Naive thymus-derived CD8-positive, alpha-beta T cell (primary cell): ENCODE measurements around the gene ZNF778. TPM values are rescaled to one million over a fixed set of nuclear protein-coding genes. Genes with fewer than 3 reads are reported as not detected.
"Not testable (repeated sequence)": the region's sequence is repeated elsewhere in the genome, so short reads cannot be mapped to it uniquely, and the experiment has no call there.

ENCODE experiments used
- ATAC-seq, 2 donors: fragments of 150-1000 bp; cut with Tn5 transposase in 1 of 2; sonication (Bioruptor Pico), chemical (Tn5 transposase) in 1 of 2; 1 replicate in 1 of 2; 2 replicates in 1 of 2; pipeline ENCODE4 v1.10.0; 2021; ENCODE audit warnings: mild to moderate bottlenecking in 2 of 2, moderate library complexity in 2 of 2
- POLR2A ChIA-PET: fragments of 350-600 bp; sonication (Branson Sonifier 250); formaldehyde crosslinking; loops from one replicate; lab custom pipeline; 2021; ENCODE audit warnings: antibody characterized with exemption; lab: Charles Lee
- DNase-seq, 10 donors: peaks; one replicate each; pipeline versions ENCODE4 v3.0.0 to v3.0.0-alpha.2; 2020 to 2022
- H3K27ac Mint-ChIP-seq, 10 donors: one replicate each; pipeline ENCODE4 v1.8.0; 2020 to 2022; ENCODE audit warnings: mild to moderate bottlenecking in 10 of 10, mixed read lengths in 10 of 10, moderate library complexity in 4 of 10, inconsistent platforms in 1 of 10
- H3K27me3 Mint-ChIP-seq, 5 donors: one replicate each; pipeline ENCODE4 v1.8.0; 2021 to 2022; ENCODE audit warnings: mixed read lengths in 5 of 5
- H3K36me3 Mint-ChIP-seq, 3 donors: one replicate each; pipeline ENCODE4 v1.8.0; 2020 to 2022; ENCODE audit warnings: mixed read lengths in 3 of 3, mild to moderate bottlenecking in 2 of 3, inconsistent platforms in 1 of 3
- H3K4me1 Mint-ChIP-seq, 4 donors: one replicate each; pipeline ENCODE4 v1.8.0; 2021 to 2022; ENCODE audit warnings: mixed read lengths in 4 of 4
- H3K4me3 Mint-ChIP-seq, 10 donors: one replicate each; pipeline ENCODE4 v1.8.0; 2020 to 2022; ENCODE audit warnings: mild to moderate bottlenecking in 10 of 10, mixed read lengths in 10 of 10, moderate library complexity in 6 of 10, inconsistent platforms in 1 of 10
- H3K9me3 Mint-ChIP-seq, 9 donors: one replicate each; pipeline ENCODE4 v1.8.0; 2020 to 2022; ENCODE audit warnings: mixed read lengths in 9 of 9, mild to moderate bottlenecking in 3 of 9, inconsistent platforms in 1 of 9, moderate library complexity in 1 of 9
- polyA plus RNA-seq, 3 donors: library from polyadenylated mRNA; unstranded; fragments of 300-500 nt; fragmentation: Illumina TruSeq; gene quantifications; one replicate each; pipeline ENCODE4 v1.2.3, GENCODE V29; 2021
- total RNA-seq, 8 experiments: library from RNA in 2 of 8; stranded (reverse) in 2 of 8; gene quantifications; one replicate each; pipeline ENCODE4 v1.2.3 and lab custom pipeline; 2021 to 2026

The ZNF778 gene
- total and polyA plus RNA-seq, 5 experiments from 2014 or later = 2.0 to 11.0 (median 5.5) TPM

- POLR2A ChIA-PET = interaction anchor here (0.7 to 1.3 kb wide), 3 partner anchors 17 to 404 kb away, joined by 3 to 5 read pairs (median 3); no protein-coding TSS in a partner anchor
- no peak for DNase-seq
- Mint-ChIP-seq H3K4me1 (peaks cover 3 to 33% (median 24%) of the 10 kb centered on the region in 4 donors), H3K4me3 (peak overlapping the region in 8 of 10 donors; percentile 12 to 66 (median 41)), H3K27ac (peak overlapping the region; percentile 62 to 98 (median 91)), H3K36me3 (no peaks in the 10 kb centered on the region), H3K27me3 (peaks cover 0 to 2% (median 0%) of the 10 kb centered on the region in 5 donors), H3K9me3 (peaks cover 0 to 2% (median 0%) of the 10 kb centered on the region in 9 donors)
- ATAC-seq = no peak
Observed at GRCh38 chr16:89242795-89243200, 25.3 kb downstream of the ZNF778 start.

GRCh38 chr16:89243664-89244063, 26.2 kb downstream of the ZNF778 start:
- Mint-ChIP-seq H3K9me3 (peaks cover 0 to 2% (median 0%) of the 10 kb centered on the region in 9 donors), H3K27me3 (peaks cover 0 to 2% (median 0%) of the 10 kb centered on the region in 5 donors), H3K4me1 (peaks cover 3 to 37% (median 24%) of the 10 kb centered on the region in 4 donors), H3K36me3 (no peaks in the 10 kb centered on the region), H3K27ac (peak overlapping the region in 9 of 10 donors; percentile 14 to 94 (median 90)), H3K4me3 (peak overlapping the region in 4 of 10 donors; percentile 1 to 45 (median 26))
- no peak for DNase-seq
- POLR2A ChIA-PET = no interaction called here
- no peak for ATAC-seq

DNA sequence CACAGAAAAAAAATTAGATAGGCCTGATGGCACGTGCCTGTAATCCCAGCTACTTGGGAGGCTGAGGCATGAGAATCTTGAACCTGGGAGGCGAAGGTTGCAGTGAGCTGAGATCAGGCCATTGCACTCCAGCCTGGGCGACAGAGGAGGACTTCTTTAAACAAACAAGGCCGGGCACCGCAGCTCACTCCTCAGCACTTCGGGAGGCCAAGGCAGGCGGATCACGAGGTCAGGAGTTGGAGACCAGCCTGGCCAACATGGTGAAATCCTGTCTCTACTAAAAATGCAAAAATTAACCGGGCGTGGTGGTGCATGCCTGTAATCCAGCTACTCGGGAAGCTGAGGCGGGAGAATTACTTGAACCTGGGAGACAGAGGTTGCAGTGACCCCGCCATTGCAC, 26.8 kb downstream of the ZNF778 start:
- Mint-ChIP-seq H3K4me3 (peak overlapping the region in 2 of 10 donors; percentile 26 to 34), H3K4me1 (peaks cover 3 to 37% (median 24%) of the 10 kb centered on the region in 4 donors), H3K27ac (peak overlapping the region in 7 of 10 donors; percentile 56 to 94 (median 90))
- ATAC-seq, H3K36me3 Mint-ChIP-seq, POLR2A ChIA-PET, DNase-seq, H3K9me3 Mint-ChIP-seq, H3K27me3 Mint-ChIP-seq: not testable (repeated sequence)

DNA sequence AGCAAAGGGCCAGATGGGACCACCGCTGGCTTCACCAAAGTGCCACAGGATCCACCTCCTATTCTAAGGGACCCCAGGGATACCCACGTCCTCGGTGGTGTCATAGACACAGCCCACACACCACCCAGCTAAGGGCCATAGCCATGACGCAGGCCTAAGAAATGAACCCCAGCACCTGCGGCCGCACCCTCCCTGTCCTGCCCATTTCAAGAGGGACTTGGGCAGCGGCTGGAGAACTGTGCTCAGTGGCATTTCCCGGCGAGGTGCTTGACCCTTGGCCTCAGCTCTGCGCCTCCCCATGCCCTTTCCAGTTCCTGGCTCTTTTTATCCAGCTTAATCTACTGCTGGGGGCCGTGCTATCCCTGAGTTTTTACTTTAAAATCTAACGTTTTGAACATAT, 27.3 kb downstream of the ZNF778 start:
- DNase-seq (no peak), ATAC-seq (no peak)
- Mint-ChIP-seq H3K36me3 (peaks cover 0 to under 1% (median 0%) of the 10 kb centered on the region in 3 donors), H3K27ac (peak overlapping the region in 6 of 10 donors; percentile 25 to 94 (median 59)), H3K4me3 (no peak overlapping the region), H3K27me3 (peaks cover 0 to 2% (median 0%) of the 10 kb centered on the region in 5 donors), H3K4me1 (peaks cover 3 to 37% (median 23%) of the 10 kb centered on the region in 4 donors), H3K9me3 (peaks cover 0 to 3% (median 0%) of the 10 kb centered on the region in 9 donors)
- POLR2A ChIA-PET = no interaction called here

DNA sequence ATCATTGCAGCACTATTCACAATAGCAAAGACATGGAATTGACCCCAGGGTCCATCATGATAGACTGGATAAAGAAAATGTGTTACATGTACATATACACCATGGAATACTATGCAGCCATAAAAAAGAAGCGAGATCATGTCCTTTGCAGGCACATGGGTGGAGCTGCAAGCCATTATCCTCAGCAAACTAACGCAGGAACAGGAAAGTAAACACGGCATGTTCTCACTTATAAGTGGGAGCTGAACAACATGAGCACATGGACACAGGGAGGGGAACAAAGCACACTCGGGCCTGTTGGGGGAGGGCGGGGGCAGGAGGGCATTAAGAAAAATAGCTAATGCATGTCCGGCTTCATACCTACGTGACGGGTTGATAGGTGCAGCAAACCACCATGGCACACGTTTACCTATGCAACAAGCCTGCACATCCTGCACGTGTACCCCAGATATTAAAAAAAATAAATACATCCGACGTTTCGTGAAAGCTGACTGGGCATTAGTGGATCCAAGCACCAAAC, 28.9 kb downstream of the ZNF778 start:
- H3K36me3 Mint-ChIP-seq = peaks cover 0 to 8% (median 4%) of the 10 kb centered on the region in 3 donors
- DNase-seq = no peak
- peak overlapping the region; percentile 60 to 78 (median 71) for H3K4me3 Mint-ChIP-seq
- ATAC-seq = no peak
- peaks cover 3 to 35% (median 16%) of the 10 kb centered on the region in 4 donors for H3K4me1 Mint-ChIP-seq
- H3K27me3 Mint-ChIP-seq = no peaks in the 10 kb centered on the region
- POLR2A ChIA-PET = interaction anchor here (0.8 to 2.7 kb wide), 7 partner anchors 67 to 794 kb away, joined by 3 to 12 read pairs (median 5); partner anchors contain the start of genes ANKRD11, RPL13 and SPG7
- peaks cover 0 to 11% (median 6%) of the 10 kb centered on the region in 9 donors for H3K9me3 Mint-ChIP-seq
- H3K27ac Mint-ChIP-seq = peak overlapping the region in 8 of 10 donors; percentile 48 to 84 (median 78)

DNA sequence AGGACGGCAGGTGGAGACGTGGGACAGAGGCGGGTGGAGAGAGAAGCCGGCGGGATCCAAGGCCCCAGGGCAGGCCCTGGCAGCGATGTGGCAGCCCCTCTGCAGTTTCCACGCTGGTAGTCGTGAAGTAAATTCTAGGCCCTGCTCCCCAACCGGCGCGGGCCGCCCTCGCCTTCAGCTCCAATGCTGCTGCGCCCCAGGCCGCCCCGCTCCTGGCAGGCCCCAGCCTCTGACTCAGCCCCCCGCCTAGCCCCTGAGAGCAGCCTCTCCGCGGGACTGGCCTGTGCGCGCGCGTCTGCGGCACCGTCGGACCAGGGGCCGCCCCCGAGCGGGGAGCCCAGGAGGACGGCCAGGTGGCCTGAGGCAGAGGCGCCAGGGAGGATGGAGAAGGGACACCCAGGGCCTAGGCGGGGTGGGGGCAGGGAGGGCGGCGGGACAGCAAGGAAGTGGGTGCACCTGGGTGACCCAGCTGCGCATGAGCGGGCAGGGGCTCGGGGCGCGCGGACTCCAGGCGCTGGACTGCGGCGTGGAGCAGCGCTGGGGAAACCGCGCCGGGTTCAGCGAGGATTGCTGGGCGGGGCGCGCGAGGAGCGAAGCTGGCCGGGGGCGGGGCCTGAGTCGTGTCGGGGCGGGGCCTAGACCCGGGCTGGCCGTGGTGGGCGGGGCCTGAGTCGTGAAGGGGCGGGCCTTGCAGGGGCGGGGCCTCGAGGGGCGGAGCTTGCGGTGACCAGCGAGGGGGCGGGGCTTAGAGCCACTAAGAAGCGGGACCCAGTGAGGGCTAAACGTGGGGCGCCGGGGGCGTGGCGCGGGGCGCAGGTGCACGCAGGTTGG, 29.6 kb downstream of the ZNF778 start:
- peaks cover 0 to 8% (median 4%) of the 10 kb centered on the region in 3 donors for H3K36me3 Mint-ChIP-seq
- POLR2A ChIA-PET = interaction anchor here (0.6 to 2.7 kb wide), 13 partner anchors 15 to 795 kb away, joined by 3 to 12 read pairs (median 4); partner anchors contain the start of genes ANKRD11, RPL13, SPG7 and ZNF778
- DNase-seq = peak; percentile 90 to 99 (median 95)
- H3K27ac Mint-ChIP-seq = peak overlapping the region in 7 of 10 donors; percentile 51 to 85 (median 75)
- peaks cover 5 to 33% (median 10%) of the 10 kb centered on the region in 4 donors for H3K4me1 Mint-ChIP-seq
- H3K9me3 Mint-ChIP-seq = peaks cover 0 to 13% (median 6%) of the 10 kb centered on the region in 9 donors
- no peaks in the 10 kb centered on the region for H3K27me3 Mint-ChIP-seq
- ATAC-seq = peak; percentile 85 to 87
- peak overlapping the region; percentile 67 to 86 (median 76) for H3K4me3 Mint-ChIP-seq

- POLR2A ChIA-PET = interaction anchor here (0.9 to 2.7 kb wide), 10 partner anchors 15 to 547 kb away, joined by 3 to 12 read pairs (median 5); partner anchors contain the start of genes ANKRD11, RPL13 and ZNF778
- Mint-ChIP-seq H3K4me3 (peak overlapping the region; percentile 71 to 92 (median 84)), H3K27ac (peak overlapping the region in 7 of 10 donors; percentile 71 to 94 (median 88)), H3K4me1 (peaks cover 5 to 31% (median 9%) of the 10 kb centered on the region in 4 donors), H3K9me3 (peaks cover 0 to 13% (median 6%) of the 10 kb centered on the region in 9 donors)
- ATAC-seq = peak in 1 of 2 donors; percentile 61
- not testable (repeated sequence) for H3K36me3 Mint-ChIP-seq, DNase-seq, H3K27me3 Mint-ChIP-seq
Observed at GRCh38 chr16:89247734-89248075, 30.2 kb downstream of the ZNF778 start.

DNA sequence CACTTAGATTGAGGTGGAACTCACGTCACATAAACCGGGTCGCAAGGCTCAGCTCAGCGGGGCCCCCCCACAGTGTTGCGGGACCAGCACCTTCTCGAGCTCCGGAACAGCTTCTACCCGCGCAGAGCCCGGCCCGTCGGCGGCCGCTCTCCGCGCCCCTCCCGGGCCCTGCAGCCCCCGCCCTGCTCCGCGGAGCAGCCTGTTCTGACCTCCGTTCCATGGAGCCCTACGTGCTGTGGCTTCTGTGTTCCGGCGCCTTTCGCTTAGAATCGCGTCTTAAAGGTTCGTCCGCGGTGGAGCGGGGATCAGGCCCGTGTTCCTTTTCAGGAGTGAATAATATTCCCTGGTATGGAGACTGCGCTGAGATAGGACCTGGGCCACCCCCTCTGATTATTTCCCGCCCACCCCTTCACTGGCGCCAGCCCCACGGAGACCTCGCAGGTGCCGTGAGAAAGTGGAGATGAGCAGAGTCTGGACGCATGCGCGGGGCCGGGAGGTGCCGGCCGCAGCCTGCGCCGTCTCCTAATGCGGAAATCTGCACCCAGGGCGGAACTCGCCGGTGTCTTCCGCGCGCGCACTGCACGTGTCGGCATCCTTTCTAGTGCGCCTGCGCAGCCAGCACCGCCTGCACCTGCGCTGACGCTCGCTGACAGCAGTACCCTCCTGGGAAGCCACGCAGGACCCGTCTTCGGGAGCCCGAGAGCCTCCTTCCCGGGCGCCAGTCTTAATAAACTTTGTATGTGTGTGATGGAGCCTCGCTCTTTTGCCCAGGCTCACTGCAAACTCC, 30.9 kb downstream of the ZNF778 start:
- H3K4me1 Mint-ChIP-seq = peaks cover 0 to 24% (median 4%) of the 10 kb centered on the region in 4 donors
- ATAC-seq (no peak), DNase-seq (peak in 3 of 10 donors; percentile 15 to 38 (median 18))
- peak overlapping the region in 7 of 10 donors; percentile 71 to 94 (median 88) for H3K27ac Mint-ChIP-seq
- H3K9me3 Mint-ChIP-seq = peaks cover 0 to 13% (median 6%) of the 10 kb centered on the region in 9 donors
- H3K4me3 Mint-ChIP-seq = peak overlapping the region; percentile 69 to 92 (median 84)
- H3K27me3 Mint-ChIP-seq = no peaks in the 10 kb centered on the region
- H3K36me3 Mint-ChIP-seq = peaks cover 0 to 8% (median 4%) of the 10 kb centered on the region in 3 donors
- POLR2A ChIA-PET = interaction anchor here (0.9 to 2.7 kb wide), 5 partner anchors 14 to 548 kb away, joined by 3 to 12 read pairs (median 6); partner anchors contain the start of genes ANKRD11 and ZNF778

DNA sequence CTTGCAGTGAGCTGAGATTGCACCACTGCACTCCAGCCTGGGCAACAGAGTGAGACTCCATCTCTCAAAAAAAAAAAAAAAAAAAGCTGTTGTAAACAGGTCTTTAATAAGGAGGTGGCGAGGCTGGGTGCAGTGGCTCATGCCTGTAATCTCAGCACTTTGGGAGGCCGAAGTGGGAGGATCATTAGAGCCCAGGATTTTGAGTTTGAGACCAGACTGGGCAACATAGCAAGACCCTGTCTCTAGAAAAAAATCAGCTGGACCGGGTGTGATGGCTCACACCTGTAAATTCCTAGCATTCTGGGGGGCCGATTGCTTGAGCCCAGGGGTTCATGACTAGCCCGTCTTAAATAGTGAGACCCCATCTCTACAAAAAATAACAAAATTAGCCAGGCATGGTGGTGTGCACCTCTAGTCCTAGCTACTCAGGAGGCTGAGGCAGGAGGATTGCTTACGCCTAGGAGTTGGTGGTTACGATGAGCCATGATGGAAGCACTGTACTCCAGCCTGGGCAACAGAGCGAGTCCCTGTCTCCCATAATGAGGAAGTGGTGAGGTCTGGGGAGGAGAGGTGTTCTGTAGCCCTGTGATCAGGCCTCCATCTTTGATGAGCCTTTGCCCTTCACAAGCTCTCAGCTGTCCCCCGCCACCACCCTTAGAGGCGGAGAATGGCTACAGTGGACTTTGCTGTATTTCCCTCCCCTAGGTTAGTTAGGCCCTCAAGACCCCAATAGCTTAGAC, 36.2 kb downstream of the ZNF778 start:
- H3K4me3 Mint-ChIP-seq = peak overlapping the region in 1 of 10 donors; percentile 41
- POLR2A ChIA-PET = no interaction called here
- peaks cover 0 to 8% (median 4%) of the 10 kb centered on the region in 3 donors for H3K36me3 Mint-ChIP-seq
- ATAC-seq (no peak), DNase-seq (no peak)
- H3K27me3 Mint-ChIP-seq = peaks cover 3 to 22% (median 14%) of the 10 kb centered on the region in 5 donors
- H3K4me1 Mint-ChIP-seq = peaks cover 16 to 24% (median 20%) of the 10 kb centered on the region in 4 donors
- no peak overlapping the region for H3K27ac Mint-ChIP-seq
- peaks cover 0 to 11% (median 6%) of the 10 kb centered on the region in 9 donors for H3K9me3 Mint-ChIP-seq

GRCh38 chr16:89256651-89257254, 39.2 kb downstream of the ZNF778 start:
- peak overlapping the region in 8 of 10 donors; percentile 29 to 94 (median 74) for H3K27ac Mint-ChIP-seq
- peaks cover 15 to 23% (median 19%) of the 10 kb centered on the region in 4 donors for H3K4me1 Mint-ChIP-seq
- H3K4me3 Mint-ChIP-seq = peak overlapping the region; percentile 56 to 87 (median 76)
- POLR2A ChIA-PET = no interaction called here
- DNase-seq (peak; percentile 46 to 85 (median 72)), ATAC-seq (peak; percentile 92 to 95)
- peaks cover 3 to 22% (median 15%) of the 10 kb centered on the region in 5 donors for H3K27me3 Mint-ChIP-seq
- no peaks in the 10 kb centered on the region for H3K36me3 Mint-ChIP-seq
- H3K9me3 Mint-ChIP-seq = peaks cover 0 to under 1% (median 0%) of the 10 kb centered on the region in 9 donors
